Stomach (tissue), 4 donors: ENCODE results near the gene SOCS2.

Experiments used
- POLR2A ChIP-seq, 4 donors: fragments of 450-650 bp; IDR thresholded peaks; one replicate each; pipeline ENCODE4 v1.6.1; 2016; ENCODE audit warnings: antibody characterized with exemption in 4 of 4, control low read depth in 2 of 4, mild to moderate bottlenecking in 1 of 4, moderate library complexity in 1 of 4
- TF ChIP-seq, protein P1 (sequence below), 7 experiments: fragments of 450-650 bp in 4 of 7; fragments of 200-600 bp in 3 of 7; sonication (generic) in 3 of 7; IDR thresholded peaks; one replicate each; pipeline ENCODE4 v1.5.1; 2016 to 2019; ENCODE audit warnings: antibody characterized with exemption in 7 of 7, control low read depth in 2 of 7, mild to moderate bottlenecking in 1 of 7

DNA sequence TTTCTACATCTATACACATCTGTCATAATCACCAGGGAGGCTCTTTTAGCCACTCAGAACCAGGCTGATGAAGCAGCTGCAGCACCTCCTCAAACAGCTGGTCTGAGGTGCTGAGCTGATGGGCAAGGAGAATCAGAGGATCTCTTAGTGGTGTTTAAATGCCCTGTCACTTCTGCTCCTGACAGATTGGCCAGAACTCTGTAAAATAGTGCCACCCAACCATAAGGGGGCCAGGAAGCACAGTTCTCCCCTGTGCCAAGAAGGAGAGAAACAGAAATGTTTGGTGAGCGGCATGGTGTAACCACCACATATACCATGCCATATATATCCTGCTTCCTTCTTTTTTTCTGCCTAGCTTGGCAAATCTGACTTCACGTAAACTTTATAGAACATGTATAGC lies 12.8 kb downstream of the SOCS2 start:
- TF ChIP-seq POLR2A (IDR thresholded peaks at IDR 0.05), result no peak
- TF ChIP-seq, protein P1, sequence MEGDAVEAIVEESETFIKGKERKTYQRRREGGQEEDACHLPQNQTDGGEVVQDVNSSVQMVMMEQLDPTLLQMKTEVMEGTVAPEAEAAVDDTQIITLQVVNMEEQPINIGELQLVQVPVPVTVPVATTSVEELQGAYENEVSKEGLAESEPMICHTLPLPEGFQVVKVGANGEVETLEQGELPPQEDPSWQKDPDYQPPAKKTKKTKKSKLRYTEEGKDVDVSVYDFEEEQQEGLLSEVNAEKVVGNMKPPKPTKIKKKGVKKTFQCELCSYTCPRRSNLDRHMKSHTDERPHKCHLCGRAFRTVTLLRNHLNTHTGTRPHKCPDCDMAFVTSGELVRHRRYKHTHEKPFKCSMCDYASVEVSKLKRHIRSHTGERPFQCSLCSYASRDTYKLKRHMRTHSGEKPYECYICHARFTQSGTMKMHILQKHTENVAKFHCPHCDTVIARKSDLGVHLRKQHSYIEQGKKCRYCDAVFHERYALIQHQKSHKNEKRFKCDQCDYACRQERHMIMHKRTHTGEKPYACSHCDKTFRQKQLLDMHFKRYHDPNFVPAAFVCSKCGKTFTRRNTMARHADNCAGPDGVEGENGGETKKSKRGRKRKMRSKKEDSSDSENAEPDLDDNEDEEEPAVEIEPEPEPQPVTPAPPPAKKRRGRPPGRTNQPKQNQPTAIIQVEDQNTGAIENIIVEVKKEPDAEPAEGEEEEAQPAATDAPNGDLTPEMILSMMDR (IDR thresholded peaks at IDR 0.05), result no peak
